Astrocyte (in vitro differentiated cells and primary cell): ENCODE results near the gene CDKAL1. TPM values are rescaled to one million over a fixed set of nuclear protein-coding genes. Genes with fewer than 3 reads are reported as not detected.
A peak's percentile ranks its signal among the peaks of the same experiment; 100 is the strongest.

Experiments
- DNase-seq: peaks from one replicate; pipeline ENCODE4 v3.0.0-alpha.2; 2010; ENCODE audit warnings: low read depth
- FAIRE-seq: peaks from 2 replicates; lab custom pipeline; 2011; peaks lifted over from hg19 to GRCh38; lab: Jason Lieb, UNC
- H2AFZ ChIP-seq: 2 replicates; pipeline ENCODE4 v1.6.0; 2012; ENCODE audit warnings: low read depth, low read length, inconsistent platforms
- H3K27ac ChIP-seq: 2 replicates; pipeline ENCODE4 v1.5.1; 2011; ENCODE audit warnings: low read depth, low read length, inconsistent platforms
- H3K27me3 ChIP-seq: 2 replicates; pipeline ENCODE4 v1.6.0; 2011; ENCODE audit warnings: low read length, inconsistent platforms; ENCODE audit not compliant: insufficient read depth
- H3K36me3 ChIP-seq: 2 replicates; pipeline ENCODE4 v1.5.1; 2011; ENCODE audit warnings: low read length, inconsistent platforms; ENCODE audit not compliant: insufficient read depth
- H3K4me1 ChIP-seq: 2 replicates; pipeline ENCODE4 v1.5.1; 2011; ENCODE audit warnings: low read length, inconsistent platforms; ENCODE audit not compliant: insufficient read depth
- H3K4me2 ChIP-seq: 2 replicates; pipeline ENCODE4 v1.6.0; 2012; ENCODE audit warnings: low read length, inconsistent platforms
- H3K4me3 ChIP-seq: 2 replicates; pipeline ENCODE4 v1.5.1; 2011; ENCODE audit warnings: low read depth, mild to moderate bottlenecking, low read length, inconsistent platforms; ENCODE audit not compliant: insufficient read depth
- H3K79me2 ChIP-seq: 2 replicates; pipeline ENCODE4 v1.6.0; 2012; ENCODE audit warnings: mild to moderate bottlenecking, low read length, inconsistent platforms; ENCODE audit not compliant: insufficient read depth
- H3K9ac ChIP-seq: 2 replicates; pipeline ENCODE4 v1.6.0; 2012; ENCODE audit warnings: mild to moderate bottlenecking, low read length, inconsistent platforms
- H3K9me3 ChIP-seq: 2 replicates; pipeline ENCODE4 v1.5.1; 2012; ENCODE audit warnings: low read depth, mild to moderate bottlenecking, low read length, inconsistent platforms; ENCODE audit not compliant: insufficient read depth
- H4K20me1 ChIP-seq: 2 replicates; pipeline ENCODE4 v1.6.0; 2012; ENCODE audit warnings: low read length, inconsistent platforms; ENCODE audit not compliant: insufficient read depth
- H3K27ac Mint-ChIP-seq: one replicate; pipeline ENCODE4 v1.8.0; 2021; ENCODE audit warnings: mild to moderate bottlenecking, mixed read lengths; ENCODE audit not compliant: unreplicated experiment
- H3K27me3 Mint-ChIP-seq: one replicate; pipeline ENCODE4 v1.8.0; 2021; ENCODE audit warnings: low read depth, mixed read lengths; ENCODE audit not compliant: unreplicated experiment
- H3K36me3 Mint-ChIP-seq: one replicate; pipeline ENCODE4 v1.8.0; 2021; ENCODE audit warnings: low read depth, mixed read lengths; ENCODE audit not compliant: unreplicated experiment
- H3K4me1 Mint-ChIP-seq: one replicate; pipeline ENCODE4 v1.8.0; 2021; ENCODE audit warnings: low read depth, mixed read lengths; ENCODE audit not compliant: unreplicated experiment
- H3K4me3 Mint-ChIP-seq: one replicate; pipeline ENCODE4 v1.8.0; 2021; ENCODE audit warnings: mild to moderate bottlenecking, moderate library complexity, mixed read lengths; ENCODE audit not compliant: unreplicated experiment
- H3K9me3 Mint-ChIP-seq: one replicate; pipeline ENCODE4 v1.8.0; 2021; ENCODE audit warnings: mild to moderate bottlenecking, mixed read lengths; ENCODE audit not compliant: unreplicated experiment
- EZH2 ChIP-seq: IDR thresholded peaks from 2 replicates; pipeline ENCODE4 v1.6.1; 2012; ENCODE audit warnings: mild to moderate bottlenecking, low read length, inconsistent platforms; ENCODE audit not compliant: insufficient read depth
- total RNA-seq: library from RNA; stranded (reverse); gene quantifications from 2 replicates; pipeline ENCODE4 v1.2.1, GENCODE V29; 2021
- TF ChIP-seq, protein P1 (sequence below): IDR thresholded peaks from 2 replicates; pipeline ENCODE4 v1.5.1; 2011; ENCODE audit warnings: low read depth, mild to moderate bottlenecking, inconsistent platforms, low read length, moderate library complexity; ENCODE audit not compliant: insufficient read depth

Gene CDKAL1
- total RNA-seq, 1 donor from 2014 or later = 13.7 TPM

DNA sequence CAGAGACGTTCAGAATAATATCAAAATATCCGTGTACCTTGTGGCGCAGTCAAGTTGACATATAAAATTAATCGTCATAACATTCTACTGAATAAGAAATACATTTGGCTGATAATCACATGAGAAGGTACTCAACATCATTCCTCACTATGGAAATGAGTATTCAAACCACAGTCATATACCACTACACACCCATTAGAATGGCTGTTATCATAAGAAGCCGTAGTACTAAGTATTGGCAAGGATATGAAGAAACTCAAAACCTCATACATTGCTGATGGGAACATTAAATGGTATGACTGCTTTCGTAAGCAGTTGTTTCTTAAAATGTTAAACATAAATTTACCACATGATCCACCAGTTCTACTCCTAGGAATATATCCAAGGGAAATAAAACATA lies 244.7 kb downstream of the CDKAL1 start:
- Mint-ChIP-seq H3K9me3 (no peaks in the 10 kb centered on the region), H3K4me1 (no peaks in the 10 kb centered on the region), H3K4me3 (no peak overlapping the region), H3K36me3 (no peaks in the 10 kb centered on the region), H3K27me3 (no peaks in the 10 kb centered on the region), H3K27ac (no peak overlapping the region)
- Histone ChIP-seq H3K36me3 (no peaks in the 10 kb centered on the region), H3K9me3 (no peaks in the 10 kb centered on the region), H3K4me2 (no peak overlapping the region), H3K27ac (no peak overlapping the region), H3K4me1 (no peaks in the 10 kb centered on the region), H3K9ac (no peak overlapping the region), H2AFZ (no peak overlapping the region), H3K79me2 (no peaks in the 10 kb centered on the region), H3K4me3 (no peak overlapping the region), H4K20me1 (no peaks in the 10 kb centered on the region), H3K27me3 (no peaks in the 10 kb centered on the region)
- TF ChIP-seq, protein P1, sequence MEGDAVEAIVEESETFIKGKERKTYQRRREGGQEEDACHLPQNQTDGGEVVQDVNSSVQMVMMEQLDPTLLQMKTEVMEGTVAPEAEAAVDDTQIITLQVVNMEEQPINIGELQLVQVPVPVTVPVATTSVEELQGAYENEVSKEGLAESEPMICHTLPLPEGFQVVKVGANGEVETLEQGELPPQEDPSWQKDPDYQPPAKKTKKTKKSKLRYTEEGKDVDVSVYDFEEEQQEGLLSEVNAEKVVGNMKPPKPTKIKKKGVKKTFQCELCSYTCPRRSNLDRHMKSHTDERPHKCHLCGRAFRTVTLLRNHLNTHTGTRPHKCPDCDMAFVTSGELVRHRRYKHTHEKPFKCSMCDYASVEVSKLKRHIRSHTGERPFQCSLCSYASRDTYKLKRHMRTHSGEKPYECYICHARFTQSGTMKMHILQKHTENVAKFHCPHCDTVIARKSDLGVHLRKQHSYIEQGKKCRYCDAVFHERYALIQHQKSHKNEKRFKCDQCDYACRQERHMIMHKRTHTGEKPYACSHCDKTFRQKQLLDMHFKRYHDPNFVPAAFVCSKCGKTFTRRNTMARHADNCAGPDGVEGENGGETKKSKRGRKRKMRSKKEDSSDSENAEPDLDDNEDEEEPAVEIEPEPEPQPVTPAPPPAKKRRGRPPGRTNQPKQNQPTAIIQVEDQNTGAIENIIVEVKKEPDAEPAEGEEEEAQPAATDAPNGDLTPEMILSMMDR = no peak
- no peak for TF ChIP-seq EZH2
- FAIRE-seq (no peak), DNase-seq (no peak)

DNA sequence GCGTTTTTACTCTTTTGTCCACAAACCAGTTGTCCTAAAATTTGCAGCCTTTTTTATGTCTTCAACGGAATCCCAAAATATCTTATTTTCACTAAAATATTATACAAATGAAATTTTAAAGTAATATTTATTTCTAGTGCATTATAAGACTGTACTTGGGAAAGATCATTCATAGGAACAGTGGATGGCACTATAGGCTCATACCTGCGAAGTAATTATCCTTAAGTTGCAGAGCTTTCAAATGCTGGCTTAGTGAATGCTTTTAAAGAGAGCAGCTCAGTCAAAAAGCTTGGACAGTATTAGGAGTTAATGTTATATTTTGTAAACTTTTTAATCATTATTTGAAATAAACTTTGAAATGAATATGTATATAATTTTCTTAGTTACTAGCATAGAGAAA lies 254.9 kb downstream of the CDKAL1 start:
- DNase-seq (no peak), FAIRE-seq (no peak)
- Histone ChIP-seq H3K4me3 (no peak overlapping the region), H3K27ac (no peak overlapping the region), H3K9me3 (no peaks in the 10 kb centered on the region), H3K9ac (no peak overlapping the region), H3K79me2 (no peaks in the 10 kb centered on the region), H3K27me3 (no peaks in the 10 kb centered on the region), H3K4me2 (no peak overlapping the region), H2AFZ (no peak overlapping the region), H3K36me3 (no peaks in the 10 kb centered on the region), H3K4me1 (peaks cover 4% of the 10 kb centered on the region), H4K20me1 (no peaks in the 10 kb centered on the region)
- no peak overlapping the region for H3K27ac Mint-ChIP-seq
- no peaks in the 10 kb centered on the region for H3K9me3 Mint-ChIP-seq
- H3K36me3 Mint-ChIP-seq = no peaks in the 10 kb centered on the region
- no peak for TF ChIP-seq EZH2
- TF ChIP-seq, protein P1 = no peak
- no peaks in the 10 kb centered on the region for H3K27me3 Mint-ChIP-seq
- H3K4me3 Mint-ChIP-seq = no peak overlapping the region
- peaks cover 10% of the 10 kb centered on the region for H3K4me1 Mint-ChIP-seq

- Mint-ChIP-seq H3K4me3 (no peak overlapping the region), H3K27ac (no peak overlapping the region), H3K36me3 (no peaks in the 10 kb centered on the region), H3K27me3 (no peaks in the 10 kb centered on the region), H3K9me3 (no peaks in the 10 kb centered on the region), H3K4me1 (peaks cover 10% of the 10 kb centered on the region)
- Histone ChIP-seq H3K36me3 (no peaks in the 10 kb centered on the region), H3K79me2 (no peaks in the 10 kb centered on the region), H2AFZ (no peak overlapping the region), H3K4me2 (no peak overlapping the region), H3K4me3 (no peak overlapping the region), H3K27ac (no peak overlapping the region), H3K27me3 (no peaks in the 10 kb centered on the region), H3K4me1 (peaks cover 4% of the 10 kb centered on the region), H4K20me1 (no peaks in the 10 kb centered on the region), H3K9me3 (no peaks in the 10 kb centered on the region), H3K9ac (no peak overlapping the region)
- FAIRE-seq = no peak
- DNase-seq = peak; percentile 38
- TF ChIP-seq, protein P1 = no peak
- TF ChIP-seq EZH2 = no peak
Measured at GRCh38 chr6:20790032-20790791, 256.0 kb downstream of the CDKAL1 start.
